ENCODE data around the gene CHMP4B. TPM values are rescaled to one million over a fixed set of nuclear protein-coding genes. Genes with fewer than 3 reads are reported as not detected.

Gene CHMP4B
- polyA plus RNA-seq, 2 of the 4 experiments (the other 2 are of a cell fraction), result 81.3 to 104 TPM

- TF ChIP-seq NPAS2 (CRISPR knock-in tag; IDR thresholded peaks at IDR 0.05; ENCODE audit: borderline replicate concordance) (no peak), ZNF302 (CRISPR knock-in tag; IDR thresholded peaks at IDR 0.05) (no peak), NFE2L2 (conservative IDR thresholded peaks at IDR 0.05; ENCODE audit: low read length) (no peak), SREBF2 (IDR thresholded peaks at IDR 0.05) (no peak)
Measured at GRCh38 chr20:33843854-33844253, 32.7 kb downstream of the CHMP4B start (continued).

DNA sequence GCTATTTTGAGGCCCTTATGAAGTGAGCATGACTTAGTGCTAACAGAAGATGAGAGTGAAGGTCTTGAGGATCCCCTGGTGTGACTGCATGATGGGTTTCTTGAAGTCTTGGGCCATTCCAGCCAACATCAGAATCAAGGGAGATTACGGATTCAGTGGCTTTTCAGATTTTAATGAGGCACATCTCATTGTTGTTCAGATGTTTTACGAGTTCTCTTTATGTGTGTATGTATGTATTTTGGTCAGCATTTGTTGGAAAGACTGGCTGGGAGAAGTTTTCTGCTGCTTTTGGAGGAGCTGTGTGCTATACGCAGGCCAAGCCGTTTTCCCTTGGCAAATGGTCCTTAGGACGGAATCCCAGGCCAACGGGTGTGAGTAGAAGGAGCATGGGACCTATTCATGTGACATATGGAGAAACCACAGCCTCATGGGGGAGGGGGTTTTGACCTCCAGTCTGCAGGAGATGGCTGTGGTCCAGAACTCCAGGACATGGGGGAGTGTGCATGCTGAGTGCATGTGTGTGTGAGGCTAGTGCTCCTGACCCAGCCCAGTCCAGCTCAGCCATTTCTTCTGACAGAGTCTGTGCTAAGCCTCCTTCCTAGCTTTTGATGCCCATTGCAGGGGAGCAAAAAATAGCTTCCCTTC is 35.3 kb downstream of the CHMP4B start:
- ChIA-PET POLR2A (no interaction called here), CTCF (interaction anchor here (1.0 kb wide), 1 partner anchor 223 kb away, joined by 4 read pairs; no protein-coding TSS in a partner anchor)
- no peak for FAIRE-seq
- Histone ChIP-seq H3K4me2 (no peak overlapping the region), H3K4me3 (no peak overlapping the region), H3K4me1 (0 out of 3 replicates have a peak, but pooled peaks cover 4% of the 10 kb centered on the region), H3K9me3 (no peaks in the 10 kb centered on the region), H3K27ac (no peak overlapping the region)
- 95% methylated on average over 6 of the region's 6 CpGs for WGBS (ENCODE audit: missing lambda C conversion rate)
- no peak for DNase-seq (ENCODE audit: low read depth in 1 of 2, low spot score in 1 of 2)
- TF ChIP-seq MAZ (IDR thresholded peaks at IDR 0.05; ENCODE audit: borderline replicate concordance, low read depth, low read length), result no peak
- no peak for TF ChIP-seq RCOR1 (IDR thresholded peaks at IDR 0.05; ENCODE audit: low read depth, low read length)
- TF ChIP-seq NR3C1 (IDR thresholded peaks at IDR 0.05), result no peak
- TF ChIP-seq ZC3H11A (IDR thresholded peaks at IDR 0.05), result no peak
- TF ChIP-seq, protein P1, sequence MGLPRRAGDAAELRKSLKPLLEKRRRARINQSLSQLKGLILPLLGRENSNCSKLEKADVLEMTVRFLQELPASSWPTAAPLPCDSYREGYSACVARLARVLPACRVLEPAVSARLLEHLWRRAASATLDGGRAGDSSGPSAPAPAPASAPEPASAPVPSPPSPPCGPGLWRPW (IDR thresholded peaks at IDR 0.05), result no peak
- TF ChIP-seq MAFK (IDR thresholded peaks at IDR 0.05; ENCODE audit: partially characterized antibody), result no peak
- no peak for TF ChIP-seq SMC3 (IDR thresholded peaks at IDR 0.05)
- TF ChIP-seq, protein P2, sequence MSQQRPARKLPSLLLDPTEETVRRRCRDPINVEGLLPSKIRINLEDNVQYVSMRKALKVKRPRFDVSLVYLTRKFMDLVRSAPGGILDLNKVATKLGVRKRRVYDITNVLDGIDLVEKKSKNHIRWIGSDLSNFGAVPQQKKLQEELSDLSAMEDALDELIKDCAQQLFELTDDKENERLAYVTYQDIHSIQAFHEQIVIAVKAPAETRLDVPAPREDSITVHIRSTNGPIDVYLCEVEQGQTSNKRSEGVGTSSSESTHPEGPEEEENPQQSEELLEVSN (IDR thresholded peaks at IDR 0.05; ENCODE audit: borderline replicate concordance, low read depth), result no peak
- TF ChIP-seq RNF2 (IDR thresholded peaks at IDR 0.05; ENCODE audit: borderline replicate concordance, low read depth), result no peak
- TF ChIP-seq EP300 (IDR thresholded peaks at IDR 0.05), result no peak
- TF ChIP-seq CBX8 (IDR thresholded peaks at IDR 0.05), result no peak
- no peak for TF ChIP-seq JUN (IDR thresholded peaks at IDR 0.05)
- TF ChIP-seq, protein P3, sequence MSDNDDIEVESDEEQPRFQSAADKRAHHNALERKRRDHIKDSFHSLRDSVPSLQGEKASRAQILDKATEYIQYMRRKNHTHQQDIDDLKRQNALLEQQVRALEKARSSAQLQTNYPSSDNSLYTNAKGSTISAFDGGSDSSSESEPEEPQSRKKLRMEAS (IDR thresholded peaks at IDR 0.05), result no peak
- TF ChIP-seq EHF (CRISPR knock-in tag; IDR thresholded peaks at IDR 0.05), result no peak
- no peak for TF ChIP-seq HMGXB4 (CRISPR knock-in tag; IDR thresholded peaks at IDR 0.05; ENCODE audit: borderline replicate concordance)
- no peak for TF ChIP-seq JUNB (IDR thresholded peaks at IDR 0.05)
- TF ChIP-seq EHMT2 (IDR thresholded peaks at IDR 0.05; ENCODE audit: low read depth), result no peak
- TF ChIP-seq FOXS1 (CRISPR knock-in tag; IDR thresholded peaks at IDR 0.05), result no peak
- TF ChIP-seq NFE2L2 (conservative IDR thresholded peaks at IDR 0.05; ENCODE audit: low read length), result no peak
- ATAC-seq, result no peak

- FAIRE-seq (no peak), DNase-seq (ENCODE audit: low read depth in 1 of 2, low spot score in 1 of 2) (no peak), ATAC-seq (no peak)
- Histone ChIP-seq H3K9me3 (no peaks in the 10 kb centered on the region), H3K4me1 (0 out of 3 replicates have a peak, but pooled peaks cover 4% of the 10 kb centered on the region), H3K4me3 (no peak overlapping the region), H3K4me2 (no peak overlapping the region), H3K27ac (no peak overlapping the region)
- CTCF ChIA-PET, result interaction anchor here (1.0 kb wide), 1 partner anchor 223 kb away, joined by 4 read pairs; no protein-coding TSS in a partner anchor
- TF ChIP-seq NR3C1 (IDR thresholded peaks at IDR 0.05), result no peak
- TF ChIP-seq NFE2L2 (conservative IDR thresholded peaks at IDR 0.05; ENCODE audit: low read length), result no peak
- no peak for TF ChIP-seq POLR2A (IDR thresholded peaks at IDR 0.05; ENCODE audit: low read length)
- TF ChIP-seq ZSCAN20 (CRISPR knock-in tag; IDR thresholded peaks at IDR 0.05), result no peak
- TF ChIP-seq CHD2 (IDR thresholded peaks at IDR 0.05; ENCODE audit: low read length, partially characterized antibody), result no peak
- no peak for TF ChIP-seq GATA3 (IDR thresholded peaks at IDR 0.05; ENCODE audit: borderline replicate concordance)
- no peak for TF ChIP-seq HDAC2 (IDR thresholded peaks at IDR 0.05)
- TF ChIP-seq BHLHE40 (IDR thresholded peaks at IDR 0.05; ENCODE audit: low read depth, low read length), result no peak
- no peak for TF ChIP-seq MAZ (IDR thresholded peaks at IDR 0.05; ENCODE audit: borderline replicate concordance, low read depth, low read length)
- no peak for TF ChIP-seq SREBF2 (IDR thresholded peaks at IDR 0.05)
- no peak for TF ChIP-seq RCOR1 (IDR thresholded peaks at IDR 0.05; ENCODE audit: low read depth, low read length)
- TF ChIP-seq, protein P1 (IDR thresholded peaks at IDR 0.05), result no peak
- TF ChIP-seq FOSL2 (IDR thresholded peaks at IDR 0.05), result no peak
- no peak for TF ChIP-seq FOSL2 (CRISPR knock-in tag; IDR thresholded peaks at IDR 0.05)
- TF ChIP-seq HOXA7 (CRISPR knock-in tag; IDR thresholded peaks at IDR 0.05), result no peak
- POLR2A ChIA-PET, result no interaction called here
Measured at GRCh38 chr20:33847006-33847405, 35.9 kb downstream of the CHMP4B start.
